RWPE2 (cell line): ENCODE measurements around the gene TFB1M.

Experiments
- ATAC-seq: fragments of 200-7000 bp; cut with Tn5 transposase; 3 replicates; pipeline ENCODE4 v1.9.1; 2021; ENCODE audit warnings: low read depth
- DNase-seq: peaks from one replicate; pipeline ENCODE4 v3.0.0-alpha.2; 2020; ENCODE audit warnings: low spot score
- H3K27ac ChIP-seq: fragments of 450-650 bp; 2 replicates; pipeline ENCODE4 v1.5.1; 2017; ENCODE audit warnings: mild to moderate bottlenecking; ENCODE audit not compliant: poor library complexity, severe bottlenecking
- H3K27me3 ChIP-seq: fragments of 250-450 bp; sonication (Bioruptor Pico); 2 replicates; pipeline ENCODE4 v1.5.1; 2021; ENCODE audit warnings: mild to moderate bottlenecking, moderate library complexity; ENCODE audit not compliant: insufficient read depth, poor library complexity, severe bottlenecking
- H3K36me3 ChIP-seq: fragments of 250-450 bp; sonication (Bioruptor Pico); 2 replicates; pipeline ENCODE4 v1.5.1; 2020; ENCODE audit warnings: low read depth, mild to moderate bottlenecking, moderate library complexity
- H3K4me1 ChIP-seq: fragments of 250-450 bp; sonication (Bioruptor Pico); 2 replicates; pipeline ENCODE4 v1.5.1; 2021; ENCODE audit warnings: mild to moderate bottlenecking, moderate library complexity; ENCODE audit not compliant: insufficient read depth, poor library complexity, severe bottlenecking
- H3K4me3 ChIP-seq: fragments of 250-450 bp; sonication (Bioruptor Pico); 2 replicates; pipeline ENCODE4 v1.5.1; 2021; ENCODE audit warnings: mild to moderate bottlenecking, moderate library complexity; ENCODE audit not compliant: severe bottlenecking
- H3K9me3 ChIP-seq: fragments of 250-450 bp; sonication (Bioruptor Pico); 2 replicates; pipeline ENCODE4 v1.5.1; 2021; ENCODE audit warnings: mild to moderate bottlenecking, moderate library complexity; ENCODE audit not compliant: severe bottlenecking
- CTCF ChIP-seq: fragments of 450-650 bp; IDR thresholded peaks from one replicate; pipeline ENCODE4 v1.5.1; 2017; ENCODE audit warnings: mild to moderate bottlenecking, moderate library complexity; ENCODE audit not compliant: poor library complexity, severe bottlenecking

The TFB1M gene

GRCh38 chr6:155212616-155213380 lies 101.5 kb downstream of the TFB1M start:
- no peak overlapping the region for H3K27ac ChIP-seq
- peak; percentile 48; the same call in 2 of the 3 replicates for ATAC-seq
- no peaks in the 10 kb centered on the region for H3K27me3 ChIP-seq
- no peak for TF ChIP-seq CTCF
- DNase-seq: no peak
- H3K36me3 ChIP-seq: no peaks in the 10 kb centered on the region
- H3K9me3 ChIP-seq: no peaks in the 10 kb centered on the region
- H3K4me1 ChIP-seq: no peaks in the 10 kb centered on the region
- H3K4me3 ChIP-seq: no peak overlapping the region

DNA sequence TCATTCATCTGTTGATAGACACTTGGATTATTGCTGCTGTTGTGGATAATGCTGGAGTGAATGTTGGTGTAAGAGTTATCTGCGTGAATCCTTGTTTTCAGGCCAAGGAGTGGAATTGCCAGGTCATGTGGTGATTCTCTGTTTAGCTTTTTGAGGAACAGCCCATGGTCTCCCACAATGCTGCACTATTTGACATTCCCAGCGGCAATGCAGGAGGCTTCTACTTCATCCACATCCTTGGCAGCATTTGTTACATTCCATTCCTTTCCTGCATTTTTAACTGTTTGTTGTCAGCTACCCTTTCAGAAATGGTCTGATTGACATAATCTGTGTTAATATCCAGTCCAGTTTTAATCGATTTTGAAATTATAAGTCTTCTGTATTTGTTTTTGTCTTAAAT lies 102.2 kb downstream of the TFB1M start:
- H3K9me3 ChIP-seq: no peaks in the 10 kb centered on the region
- no peak for TF ChIP-seq CTCF
- no peaks in the 10 kb centered on the region for H3K27me3 ChIP-seq
- no peak overlapping the region for H3K4me3 ChIP-seq
- ATAC-seq: no peak
- no peak overlapping the region for H3K27ac ChIP-seq
- no peaks in the 10 kb centered on the region for H3K36me3 ChIP-seq
- no peak for DNase-seq
- H3K4me1 ChIP-seq: no peaks in the 10 kb centered on the region

GRCh38 chr6:155207223-155207622 lies 107.1 kb downstream of the TFB1M start:
- no peak for TF ChIP-seq CTCF
- DNase-seq (no peak), ATAC-seq (no peak)
- no peaks in the 10 kb centered on the region for H3K27me3 ChIP-seq
- H3K36me3 ChIP-seq: no peaks in the 10 kb centered on the region
- H3K27ac ChIP-seq: no peak overlapping the region
- H3K9me3 ChIP-seq: no peaks in the 10 kb centered on the region
- H3K4me1 ChIP-seq: peaks cover 3% of the 10 kb centered on the region
- H3K4me3 ChIP-seq: no peak overlapping the region
